ENCODE results near the gene TULP4.

Gene TULP4

DNA sequence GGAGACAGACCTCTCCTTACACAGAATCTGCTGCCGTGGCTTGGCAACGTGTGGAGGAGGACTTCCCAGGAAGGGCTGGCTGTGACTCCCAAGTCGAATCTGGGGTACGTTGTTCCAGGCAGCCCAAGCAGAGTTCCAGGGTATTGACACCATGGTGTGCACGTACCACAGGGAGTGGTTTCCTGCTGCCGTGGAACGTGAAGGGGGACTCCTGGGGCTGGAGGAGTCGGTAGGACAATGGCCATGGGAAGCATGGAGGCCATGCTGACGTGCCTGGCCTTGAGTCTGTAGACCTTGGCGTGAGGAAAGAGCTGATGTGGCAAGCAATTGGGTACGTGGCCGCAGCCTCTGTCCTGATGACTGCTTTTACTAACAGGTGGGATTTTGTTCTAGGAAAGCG lies 119.3 kb downstream of the TULP4 start:
- no peak overlapping the region for H3K9ac ChIP-seq (ENCODE audit: low read length)
- no peaks in the 10 kb centered on the region for H3K4me1 ChIP-seq (ENCODE audit: control insufficient read depth, insufficient read depth, low read length)
- H3K4me3 ChIP-seq (ENCODE audit: low read length) = no peak overlapping the region
- no peaks in the 10 kb centered on the region for H3K36me3 ChIP-seq (ENCODE audit: control insufficient read depth, insufficient read depth, low read length)
- H3K27me3 ChIP-seq (ENCODE audit: control insufficient read depth, insufficient read depth, low read length) = no peaks in the 10 kb centered on the region
- H3K27ac ChIP-seq (ENCODE audit: low read depth, low read length) = no peak overlapping the region

DNA sequence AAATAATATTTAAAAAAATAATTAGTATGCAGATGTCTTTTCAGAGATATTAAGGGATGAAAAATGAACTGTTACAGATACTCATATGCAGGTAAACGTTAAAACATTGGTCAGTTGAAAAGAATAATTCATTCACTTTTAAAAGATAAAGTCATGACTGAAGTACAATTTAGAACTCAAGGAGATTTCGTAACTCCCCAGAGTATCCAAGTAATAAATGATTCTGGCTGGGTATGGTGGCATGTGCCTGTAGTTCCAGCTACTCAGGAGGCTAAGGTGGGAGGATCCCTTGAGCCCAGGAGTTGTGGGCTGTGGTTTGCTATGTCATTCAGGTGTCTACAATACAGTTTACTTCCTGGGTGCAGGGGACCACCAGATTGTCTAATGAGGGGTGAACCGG lies 125.3 kb downstream of the TULP4 start:
- H3K36me3 ChIP-seq (ENCODE audit: control insufficient read depth, insufficient read depth, low read length) = no peaks in the 10 kb centered on the region
- H3K27me3 ChIP-seq (ENCODE audit: control insufficient read depth, insufficient read depth, low read length) = no peaks in the 10 kb centered on the region
- H3K4me1 ChIP-seq (ENCODE audit: control insufficient read depth, insufficient read depth, low read length) = peaks cover 9% of the 10 kb centered on the region
- H3K9ac ChIP-seq (ENCODE audit: low read length) = no peak overlapping the region
- H3K4me3 ChIP-seq (ENCODE audit: low read length) = no peak overlapping the region
- no peak overlapping the region for H3K27ac ChIP-seq (ENCODE audit: low read depth, low read length)

DNA sequence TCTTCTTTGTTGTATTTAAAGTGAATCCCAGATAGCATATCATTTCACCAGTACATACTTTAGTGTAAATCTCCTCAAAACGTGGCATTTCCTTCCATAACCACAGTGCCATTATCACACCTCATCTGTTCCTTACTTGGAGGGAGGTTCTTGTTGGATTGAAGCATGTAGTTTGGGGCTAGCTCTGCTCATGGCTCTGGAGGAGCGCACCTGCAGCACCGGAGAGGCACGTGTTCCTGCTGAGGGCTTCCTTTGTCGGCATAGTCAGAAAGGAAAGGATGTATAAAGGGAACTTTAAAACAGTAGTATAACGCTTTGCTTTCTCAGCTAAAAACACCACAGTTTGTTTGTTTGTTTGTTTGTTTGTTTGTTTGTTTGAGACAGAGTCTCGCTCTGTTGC lies 126.0 kb downstream of the TULP4 start:
- peaks cover 9% of the 10 kb centered on the region for H3K4me1 ChIP-seq (ENCODE audit: control insufficient read depth, insufficient read depth, low read length)
- H3K27ac ChIP-seq (ENCODE audit: low read depth, low read length) = no peak overlapping the region
- no peak overlapping the region for H3K4me3 ChIP-seq (ENCODE audit: low read length)
- no peaks in the 10 kb centered on the region for H3K27me3 ChIP-seq (ENCODE audit: control insufficient read depth, insufficient read depth, low read length)
- no peaks in the 10 kb centered on the region for H3K36me3 ChIP-seq (ENCODE audit: control insufficient read depth, insufficient read depth, low read length)
- H3K9ac ChIP-seq (ENCODE audit: low read length) = no peak overlapping the region

DNA sequence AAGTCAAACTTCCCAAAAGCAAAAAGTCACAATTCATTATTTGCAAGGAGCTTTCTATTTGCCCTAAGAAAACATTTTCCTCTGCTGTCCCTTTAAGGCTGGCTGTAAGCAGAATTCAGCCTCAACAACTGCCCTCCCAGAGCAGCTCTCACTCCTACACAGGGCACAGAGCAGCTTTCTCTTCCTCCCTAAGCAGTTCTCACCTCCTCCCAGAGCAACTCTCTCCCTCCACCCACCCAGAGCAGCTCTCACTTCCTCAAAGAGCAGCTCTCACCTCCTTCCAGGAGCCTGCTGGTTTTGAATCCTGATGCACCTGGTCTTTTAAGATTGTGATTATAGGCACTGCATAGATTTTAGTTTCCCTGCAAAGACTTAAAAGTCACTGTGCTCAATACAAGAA lies 127.0 kb downstream of the TULP4 start:
- H3K9ac ChIP-seq (ENCODE audit: low read length) = no peak overlapping the region
- H3K27ac ChIP-seq (ENCODE audit: low read depth, low read length) = no peak overlapping the region
- no peaks in the 10 kb centered on the region for H3K27me3 ChIP-seq (ENCODE audit: control insufficient read depth, insufficient read depth, low read length)
- H3K36me3 ChIP-seq (ENCODE audit: control insufficient read depth, insufficient read depth, low read length) = no peaks in the 10 kb centered on the region
- peaks cover 9% of the 10 kb centered on the region for H3K4me1 ChIP-seq (ENCODE audit: control insufficient read depth, insufficient read depth, low read length)
- H3K4me3 ChIP-seq (ENCODE audit: low read length) = no peak overlapping the region

DNA sequence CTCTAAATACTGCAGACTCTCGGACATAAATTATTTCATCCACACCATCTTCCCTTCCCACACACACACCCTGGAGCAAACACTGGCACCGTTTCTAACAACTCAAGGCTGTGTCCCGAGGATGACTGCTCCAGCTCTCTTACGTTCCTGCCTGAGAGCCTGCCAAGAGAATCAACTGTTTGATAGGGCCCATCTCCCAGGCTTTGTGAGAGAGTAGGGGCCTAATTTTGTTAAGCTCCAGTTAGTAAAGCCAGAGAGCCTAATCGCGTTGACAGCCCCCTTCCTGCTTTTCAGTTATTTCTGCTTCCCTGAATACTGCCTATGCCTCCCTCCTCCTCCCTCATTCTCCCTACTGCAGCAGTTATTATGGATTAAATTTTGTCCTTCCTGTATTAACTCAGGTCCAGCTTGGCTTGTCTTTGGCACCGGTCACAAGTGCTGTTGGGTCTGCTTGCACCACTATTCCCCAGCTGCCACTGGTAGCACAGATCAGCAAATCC lies 129.5 kb downstream of the TULP4 start:
- H3K4me1 ChIP-seq (ENCODE audit: control insufficient read depth, insufficient read depth, low read length) = peaks cover 9% of the 10 kb centered on the region
- H3K36me3 ChIP-seq (ENCODE audit: control insufficient read depth, insufficient read depth, low read length) = no peaks in the 10 kb centered on the region
- no peak overlapping the region for H3K4me3 ChIP-seq (ENCODE audit: low read length)
- H3K27me3 ChIP-seq (ENCODE audit: control insufficient read depth, insufficient read depth, low read length) = no peaks in the 10 kb centered on the region
- H3K27ac ChIP-seq (ENCODE audit: low read depth, low read length) = peak overlapping the region; percentile 4
- no peak overlapping the region for H3K9ac ChIP-seq (ENCODE audit: low read length)

DNA sequence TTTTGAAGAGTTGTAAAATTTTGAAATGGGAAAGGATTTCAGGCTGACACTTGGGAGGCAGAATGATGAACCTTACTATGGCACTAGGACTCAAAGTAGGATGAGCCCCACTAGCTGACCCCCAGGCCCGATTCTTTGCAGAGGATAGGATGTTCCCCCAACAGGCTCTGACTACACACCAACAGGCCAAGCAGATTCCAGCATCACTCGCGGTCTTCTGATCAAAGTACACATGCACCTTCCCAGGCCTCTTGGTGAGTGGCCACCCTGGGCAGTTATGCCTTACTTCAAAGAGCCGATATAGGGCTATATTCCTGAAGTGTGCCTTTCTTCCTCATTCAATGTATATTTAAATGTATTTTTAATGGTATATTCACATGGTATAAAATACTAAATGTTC lies 130.0 kb downstream of the TULP4 start:
- Histone ChIP-seq H3K36me3 (ENCODE audit: control insufficient read depth, insufficient read depth, low read length) (no peaks in the 10 kb centered on the region), H3K27ac (ENCODE audit: low read depth, low read length) (no peak overlapping the region), H3K9ac (ENCODE audit: low read length) (no peak overlapping the region), H3K4me3 (ENCODE audit: low read length) (no peak overlapping the region), H3K27me3 (ENCODE audit: control insufficient read depth, insufficient read depth, low read length) (no peaks in the 10 kb centered on the region), H3K4me1 (ENCODE audit: control insufficient read depth, insufficient read depth, low read length) (peaks cover 9% of the 10 kb centered on the region)

DNA sequence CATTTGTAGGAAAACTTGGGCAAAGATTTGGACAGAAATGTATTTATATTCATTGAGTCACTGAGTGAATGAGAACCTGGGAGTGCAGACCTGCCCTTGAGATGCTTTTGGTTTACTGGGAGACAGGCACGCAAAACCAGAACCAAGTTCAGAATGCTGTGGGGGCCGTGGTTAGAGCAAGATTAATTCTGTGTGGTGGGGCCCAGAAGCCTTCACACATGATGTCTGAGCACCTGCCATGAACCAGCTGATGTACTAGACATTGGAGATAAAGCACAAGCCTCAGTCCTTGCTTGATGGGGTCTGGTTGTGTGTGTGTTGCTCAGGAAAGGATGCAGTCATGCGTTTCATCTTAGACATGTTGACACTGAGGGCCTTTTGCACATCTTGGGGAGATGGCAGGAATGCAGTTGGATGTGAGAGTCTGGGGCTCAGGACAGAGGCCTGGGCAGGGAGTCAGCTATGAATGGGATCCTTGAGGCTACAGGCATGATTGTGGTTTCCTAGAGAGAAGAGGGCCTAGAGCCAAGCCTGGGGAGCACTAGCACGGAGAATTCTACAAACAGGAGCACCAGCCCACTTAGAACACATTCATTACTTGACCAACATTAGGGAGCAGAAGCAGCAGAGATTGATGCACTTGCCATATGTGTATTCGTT lies 133.3 kb downstream of the TULP4 start:
- Histone ChIP-seq H3K36me3 (ENCODE audit: control insufficient read depth, insufficient read depth, low read length) (no peaks in the 10 kb centered on the region), H3K4me1 (ENCODE audit: control insufficient read depth, insufficient read depth, low read length) (peaks cover 9% of the 10 kb centered on the region), H3K27me3 (ENCODE audit: control insufficient read depth, insufficient read depth, low read length) (no peaks in the 10 kb centered on the region), H3K27ac (ENCODE audit: low read depth, low read length) (no peak overlapping the region), H3K9ac (ENCODE audit: low read length) (no peak overlapping the region), H3K4me3 (ENCODE audit: low read length) (no peak overlapping the region)

DNA sequence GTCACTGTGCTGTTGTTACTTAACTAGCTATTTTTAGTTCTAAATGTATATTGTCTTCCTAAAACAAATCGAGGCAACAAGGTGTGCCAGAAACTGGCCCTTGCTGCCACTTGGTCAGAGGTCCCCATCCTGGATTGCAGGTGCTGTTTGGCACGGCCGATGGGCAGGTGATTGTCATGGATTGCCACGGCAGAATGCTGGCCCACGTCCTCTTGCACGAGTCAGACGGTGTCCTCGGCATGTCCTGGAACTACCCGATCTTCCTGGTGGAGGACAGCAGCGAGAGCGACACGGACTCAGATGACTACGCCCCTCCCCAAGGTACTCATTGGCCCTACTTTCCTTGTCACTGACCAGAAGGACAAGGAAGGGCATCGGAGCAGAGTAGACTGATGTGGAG lies 136.6 kb downstream of the TULP4 start:
- H3K27ac ChIP-seq (ENCODE audit: low read depth, low read length) = no peak overlapping the region
- H3K4me3 ChIP-seq (ENCODE audit: low read length) = no peak overlapping the region
- H3K4me1 ChIP-seq (ENCODE audit: control insufficient read depth, insufficient read depth, low read length) = no peaks in the 10 kb centered on the region
- no peaks in the 10 kb centered on the region for H3K27me3 ChIP-seq (ENCODE audit: control insufficient read depth, insufficient read depth, low read length)
- H3K9ac ChIP-seq (ENCODE audit: low read length) = no peak overlapping the region
- peaks cover 6% of the 10 kb centered on the region for H3K36me3 ChIP-seq (ENCODE audit: control insufficient read depth, insufficient read depth, low read length)

DNA sequence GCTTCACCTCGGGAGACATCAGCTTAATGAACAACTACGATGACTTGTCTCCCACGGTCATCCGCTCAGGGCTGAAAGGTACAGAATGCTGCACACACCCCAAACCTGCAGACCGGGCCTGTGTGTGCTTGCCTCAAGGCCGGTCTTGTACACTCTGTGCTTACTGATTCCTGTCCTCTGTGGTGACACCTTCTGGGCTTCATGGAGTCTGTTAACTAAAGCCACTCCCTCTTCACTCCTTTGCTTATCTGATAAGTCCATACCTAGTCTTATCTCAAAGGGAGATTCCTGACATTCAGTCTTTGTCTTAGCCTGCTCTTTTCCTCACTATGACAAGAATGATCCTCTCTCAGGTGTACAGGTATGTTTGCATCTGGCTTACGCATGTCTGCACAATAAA lies 139.9 kb downstream of the TULP4 start:
- Histone ChIP-seq H3K4me3 (ENCODE audit: low read length) (no peak overlapping the region), H3K9ac (ENCODE audit: low read length) (no peak overlapping the region), H3K27me3 (ENCODE audit: control insufficient read depth, insufficient read depth, low read length) (no peaks in the 10 kb centered on the region), H3K36me3 (ENCODE audit: control insufficient read depth, insufficient read depth, low read length) (peaks cover 6% of the 10 kb centered on the region), H3K4me1 (ENCODE audit: control insufficient read depth, insufficient read depth, low read length) (no peaks in the 10 kb centered on the region), H3K27ac (ENCODE audit: low read depth, low read length) (no peak overlapping the region)

DNA sequence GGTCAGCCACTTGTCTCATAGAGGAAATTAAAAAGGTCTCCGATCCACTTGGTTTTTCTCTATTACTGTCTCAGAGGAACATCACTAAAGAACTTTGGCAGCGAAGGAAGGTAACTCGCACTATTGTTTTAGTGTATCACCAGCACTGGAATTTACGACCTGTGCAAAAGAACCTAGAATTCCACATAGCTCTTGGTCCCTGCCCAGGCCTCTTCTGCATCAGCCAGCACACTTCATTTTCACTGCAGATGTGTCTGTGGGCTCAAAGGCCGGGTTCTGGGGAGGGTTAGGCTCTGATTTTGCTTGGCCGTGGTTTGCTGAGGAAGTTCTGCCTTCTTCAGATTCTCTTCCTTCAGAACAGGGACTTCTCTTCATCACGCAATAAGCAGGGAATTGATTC lies 144.9 kb downstream of the TULP4 start:
- H3K36me3 ChIP-seq (ENCODE audit: control insufficient read depth, insufficient read depth, low read length) = peaks cover 4% of the 10 kb centered on the region
- H3K27me3 ChIP-seq (ENCODE audit: control insufficient read depth, insufficient read depth, low read length) = no peaks in the 10 kb centered on the region
- H3K27ac ChIP-seq (ENCODE audit: low read depth, low read length) = no peak overlapping the region

DNA sequence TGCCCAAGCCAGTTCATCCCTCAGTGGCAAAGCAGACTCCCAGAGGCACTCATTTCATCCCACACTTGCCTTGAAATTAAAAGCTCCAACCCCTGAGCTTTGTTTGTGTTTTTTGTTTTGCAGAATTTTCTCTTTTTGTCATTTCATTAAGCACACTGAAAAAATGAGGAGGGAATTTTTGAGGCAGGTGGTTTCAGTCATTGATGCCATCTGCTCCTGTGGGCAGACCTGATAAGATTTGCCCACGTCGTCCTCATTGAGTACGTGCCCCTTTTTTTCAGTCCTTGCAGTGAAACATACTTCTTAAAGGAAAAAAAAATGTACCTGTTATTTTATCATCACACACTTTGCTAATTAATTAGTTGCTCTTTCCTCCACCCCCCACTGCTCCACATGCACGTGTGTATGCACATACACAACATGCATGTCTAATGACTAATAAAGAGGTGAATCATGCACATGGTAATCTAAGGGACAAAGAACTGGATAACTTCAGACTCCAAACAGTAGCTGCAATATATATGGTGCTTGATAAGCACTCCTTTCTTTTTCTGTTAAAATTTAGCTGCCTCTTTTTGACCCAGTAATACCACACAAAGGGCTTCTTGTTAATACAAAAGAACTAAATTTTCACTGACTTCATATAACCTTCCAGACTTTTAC lies 145.5 kb downstream of the TULP4 start:
- no peak overlapping the region for H3K27ac ChIP-seq (ENCODE audit: low read depth, low read length)
- no peaks in the 10 kb centered on the region for H3K27me3 ChIP-seq (ENCODE audit: control insufficient read depth, insufficient read depth, low read length)
- H3K4me3 ChIP-seq (ENCODE audit: low read length) = no peak overlapping the region
- H3K9ac ChIP-seq (ENCODE audit: low read length) = no peak overlapping the region
- H3K4me1 ChIP-seq (ENCODE audit: control insufficient read depth, insufficient read depth, low read length) = no peaks in the 10 kb centered on the region
- peaks cover 2% of the 10 kb centered on the region for H3K36me3 ChIP-seq (ENCODE audit: control insufficient read depth, insufficient read depth, low read length)

More for the DNA sequence above, 144.9 kb downstream of the TULP4 start:
- no peak overlapping the region for H3K4me3 ChIP-seq (ENCODE audit: low read length)
- no peak overlapping the region for H3K9ac ChIP-seq (ENCODE audit: low read length)
- no peaks in the 10 kb centered on the region for H3K4me1 ChIP-seq (ENCODE audit: control insufficient read depth, insufficient read depth, low read length)

DNA sequence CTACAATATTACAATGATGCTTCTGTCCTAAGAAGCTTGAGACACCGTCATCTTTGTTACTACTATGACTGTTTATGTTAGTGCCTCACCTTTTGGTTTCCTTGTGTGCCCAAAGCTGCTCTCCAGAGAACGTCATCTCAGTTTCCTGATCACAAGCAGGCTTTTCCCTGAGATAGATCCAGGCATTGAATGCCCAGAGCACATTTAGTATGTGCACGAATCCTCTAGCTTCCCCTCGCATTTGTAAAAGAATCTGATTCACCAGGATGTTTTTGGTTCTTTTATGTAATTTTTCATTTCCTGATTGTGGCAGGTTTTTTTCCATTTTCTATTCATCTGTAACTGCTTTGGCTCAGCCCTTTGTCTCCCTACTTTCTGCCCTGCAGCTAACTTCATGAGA lies 147.5 kb downstream of the TULP4 start:
- no peak overlapping the region for H3K27ac ChIP-seq (ENCODE audit: low read depth, low read length)
- H3K4me3 ChIP-seq (ENCODE audit: low read length) = no peak overlapping the region
- no peaks in the 10 kb centered on the region for H3K27me3 ChIP-seq (ENCODE audit: control insufficient read depth, insufficient read depth, low read length)
- no peak overlapping the region for H3K9ac ChIP-seq (ENCODE audit: low read length)
- peaks cover 2% of the 10 kb centered on the region for H3K36me3 ChIP-seq (ENCODE audit: control insufficient read depth, insufficient read depth, low read length)
- H3K4me1 ChIP-seq (ENCODE audit: control insufficient read depth, insufficient read depth, low read length) = no peaks in the 10 kb centered on the region

DNA sequence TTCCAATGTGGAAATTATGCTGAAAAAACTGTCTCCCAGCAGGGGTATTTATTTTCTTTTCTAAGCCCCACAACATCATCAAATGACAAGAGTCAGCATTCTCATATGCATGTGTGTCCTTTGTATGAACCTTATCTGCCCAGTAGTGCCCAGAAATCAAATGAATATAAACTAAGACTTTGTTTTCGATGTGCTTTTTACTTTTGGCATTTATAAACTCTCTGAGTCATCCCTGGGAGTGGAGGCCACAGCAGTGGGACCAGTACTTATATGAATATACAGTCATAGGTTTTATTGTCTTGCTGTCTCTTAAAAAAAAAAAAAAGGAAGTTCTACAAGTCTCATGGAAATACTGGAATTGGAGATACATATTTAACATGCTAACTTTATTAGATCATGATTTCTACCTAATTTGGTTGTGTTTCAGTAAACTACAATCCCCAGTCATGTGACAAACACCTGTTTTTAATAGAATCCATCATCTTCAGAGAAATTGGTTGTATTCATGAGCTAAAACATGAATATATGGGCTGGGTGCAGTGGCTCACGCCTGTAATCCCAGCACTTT lies 148.4 kb downstream of the TULP4 start:
- peaks cover 2% of the 10 kb centered on the region for H3K36me3 ChIP-seq (ENCODE audit: control insufficient read depth, insufficient read depth, low read length)
- no peaks in the 10 kb centered on the region for H3K27me3 ChIP-seq (ENCODE audit: control insufficient read depth, insufficient read depth, low read length)
- no peaks in the 10 kb centered on the region for H3K4me1 ChIP-seq (ENCODE audit: control insufficient read depth, insufficient read depth, low read length)
- H3K27ac ChIP-seq (ENCODE audit: low read depth, low read length) = no peak overlapping the region
- H3K9ac ChIP-seq (ENCODE audit: low read length) = no peak overlapping the region
- no peak overlapping the region for H3K4me3 ChIP-seq (ENCODE audit: low read length)

Measured in rectal smooth muscle tissue (tissue), 1 donor.